Upper lobe of right lung (tissue), 1 donor: ENCODE data around the gene NDOR1. TPM values are rescaled to one million over a fixed set of nuclear protein-coding genes. Genes with fewer than 3 reads are reported as not detected.

Source experiments
- ATAC-seq: fragments of 200-7000 bp; cut with Tn5 transposase; one replicate; pipeline ENCODE4 v1.9.1; 2020; ENCODE audit warnings: mild to moderate bottlenecking, moderate library complexity
- DNase-seq: peaks from one replicate; pipeline ENCODE4 v3.0.0-alpha.2; 2020
- H3K27ac ChIP-seq: fragments of 200-600 bp; one replicate; pipeline ENCODE4 v1.8.0; 2022
- H3K27me3 ChIP-seq: fragments of 200-600 bp; one replicate; pipeline ENCODE4 v1.8.0; 2022; ENCODE audit warnings: mild to moderate bottlenecking
- H3K36me3 ChIP-seq: fragments of 200-600 bp; one replicate; pipeline ENCODE4 v1.8.0; 2022
- H3K4me1 ChIP-seq: fragments of 200-600 bp; one replicate; pipeline ENCODE4 v1.8.0; 2022
- H3K4me3 ChIP-seq: fragments of 200-600 bp; one replicate; pipeline ENCODE4 v1.8.0; 2022; ENCODE audit warnings: mild to moderate bottlenecking
- H3K9me3 ChIP-seq: fragments of 200-600 bp; one replicate; pipeline ENCODE4 v1.8.0; 2022
- CTCF ChIP-seq: fragments of 200-600 bp; IDR thresholded peaks from one replicate; pipeline ENCODE4 v1.8.0; 2022; ENCODE audit warnings: antibody characterized with exemption
- intact Hi-C: fragments of 100-400 bp; cut with DNase I; formaldehyde crosslinking; loops from one replicate; pipeline ENCODE4 v1.11.0; 2022
- total RNA-seq: library from RNA; stranded (reverse); fragmentation: NEBNext Ultra II Directional; extraction: Animal tissue kit (Norgen Biotek cat#: 25700); gene quantifications from one replicate; pipeline ENCODE4 v1.2.1, GENCODE V29; 2021
- donor health status: DM: no; HTN: yes; CAD: no; lungs with severe emphysema.

The NDOR1 gene
- total RNA-seq, 1 donor from 2014 or later: 16.7 TPM

- H3K27me3 ChIP-seq: peaks cover 80% of the 10 kb centered on the region
- H3K27ac ChIP-seq: no peak within 1 kb of the TSS
- TF ChIP-seq CTCF: no peak
- H3K36me3 ChIP-seq: no peaks in the 10 kb centered on the region
- peaks cover 14% of the 10 kb centered on the region for H3K4me1 ChIP-seq
- ATAC-seq (no peak), DNase-seq (no peak)
- no peaks in the 10 kb centered on the region for H3K9me3 ChIP-seq
- intact Hi-C loops: no loop called here
- peak within 1 kb of the TSS; percentile 29 for H3K4me3 ChIP-seq
These were observed 35.6 kb upstream of the NDOR1 start, which contains the start of gene LRRC26 for GRCh38 chr9:137169896-137170358. TSS of gene LRRC26 (minus strand) at chr9:137170051. CDS start at chr9:137169943, 108 bp downstream.

DNA sequence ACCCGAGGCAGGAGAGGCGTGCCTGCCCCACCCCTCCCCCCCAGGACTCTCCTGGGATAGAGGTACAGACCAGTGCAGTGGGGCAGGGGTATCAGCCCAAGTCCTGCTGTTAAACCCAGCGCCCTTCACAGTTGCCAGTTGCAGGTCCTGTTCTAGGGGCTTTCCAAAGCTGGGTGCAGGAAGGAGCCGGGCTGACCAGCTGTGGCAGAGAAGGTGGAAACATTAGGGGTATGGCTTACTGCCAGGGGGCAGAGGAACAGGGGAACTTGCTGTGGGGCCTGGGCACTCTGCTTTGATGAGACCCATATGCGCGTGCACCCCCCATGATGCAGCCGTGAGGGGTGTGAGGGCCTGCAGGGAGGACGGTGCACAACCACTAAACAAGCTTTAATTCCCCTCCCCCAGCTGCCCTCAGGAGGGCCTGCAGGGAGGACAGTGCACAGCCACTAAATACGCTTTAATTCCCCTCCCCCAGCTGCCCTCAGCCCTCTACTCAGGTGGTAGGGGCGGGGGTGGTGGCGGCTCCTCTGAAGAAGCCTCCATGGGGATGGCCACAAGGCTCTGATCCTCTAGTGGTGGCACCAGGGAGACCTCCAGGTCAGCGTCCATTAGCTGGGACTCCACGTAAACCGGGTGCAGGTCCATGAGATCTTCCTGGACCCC lies 34.9 kb upstream of the NDOR1 start:
- no peaks in the 10 kb centered on the region for H3K9me3 ChIP-seq
- DNase-seq (no peak), ATAC-seq (no peak)
- no peak for TF ChIP-seq CTCF
- H3K27me3 ChIP-seq: peaks cover 73% of the 10 kb centered on the region
- H3K36me3 ChIP-seq: no peaks in the 10 kb centered on the region
- peaks cover 14% of the 10 kb centered on the region for H3K4me1 ChIP-seq
- intact Hi-C loops: no loop called here
- no peak overlapping the region for H3K4me3 ChIP-seq
- no peak overlapping the region for H3K27ac ChIP-seq

GRCh38 chr9:137171149-137171900 lies 34.2 kb upstream of the NDOR1 start:
- TF ChIP-seq CTCF: no peak
- H3K4me1 ChIP-seq: peaks cover 14% of the 10 kb centered on the region
- no peak overlapping the region for H3K4me3 ChIP-seq
- DNase-seq (no peak), ATAC-seq (no peak)
- H3K36me3 ChIP-seq: no peaks in the 10 kb centered on the region
- no peak overlapping the region for H3K27ac ChIP-seq
- intact Hi-C loops: no loop called here
- no peaks in the 10 kb centered on the region for H3K9me3 ChIP-seq
- H3K27me3 ChIP-seq: peaks cover 66% of the 10 kb centered on the region

- Histone ChIP-seq H3K4me3 (no peak overlapping the region), H3K4me1 (peaks cover 9% of the 10 kb centered on the region), H3K27ac (no peak overlapping the region), H3K9me3 (no peaks in the 10 kb centered on the region), H3K27me3 (peaks cover 48% of the 10 kb centered on the region), H3K36me3 (peaks cover 6% of the 10 kb centered on the region)
- DNase-seq (no peak), ATAC-seq (peak; percentile 20)
- no peak for TF ChIP-seq CTCF
- intact Hi-C loops: no loop called here
These were observed 32.4 kb upstream of the NDOR1 start for GRCh38 chr9:137172901-137173795.

- no peaks in the 10 kb centered on the region for H3K9me3 ChIP-seq
- no peak for TF ChIP-seq CTCF
- H3K36me3 ChIP-seq: peaks cover 13% of the 10 kb centered on the region
- H3K27ac ChIP-seq: no peak overlapping the region
- H3K27me3 ChIP-seq: peaks cover 39% of the 10 kb centered on the region
- H3K4me3 ChIP-seq: no peak overlapping the region
- intact Hi-C loops: no loop called here
- ATAC-seq: no peak
- no peak for DNase-seq
- peaks cover 4% of the 10 kb centered on the region for H3K4me1 ChIP-seq
These were observed 31.5 kb upstream of the NDOR1 start for GRCh38 chr9:137173796-137174664.
